HG02981 (cell line): ENCODE data around the gene AKT2.

ENCODE experiments used
- ATAC-seq: cut with Tn5 transposase; IDR thresholded peaks from one replicate; pipeline ENCODE4 v1.9.1; 2021; ENCODE audit warnings: mild to moderate bottlenecking, moderate library complexity; ENCODE audit not compliant: unreplicated experiment

The AKT2 gene

GRCh38 chr19:40238775-40239174, 46.4 kb downstream of the AKT2 start:
- ATAC-seq = no peak

GRCh38 chr19:40237791-40238190, 47.4 kb downstream of the AKT2 start:
- ATAC-seq = no peak

GRCh38 chr19:40236366-40236765, 48.8 kb downstream of the AKT2 start:
- no peak for ATAC-seq

- no peak for ATAC-seq
Observed at GRCh38 chr19:40236026-40236355, 49.2 kb downstream of the AKT2 start.

- no peak for ATAC-seq
Observed at GRCh38 chr19:40235238-40236025, 49.7 kb downstream of the AKT2 start.

- no peak for ATAC-seq
Observed at GRCh38 chr19:40234429-40235237, 50.5 kb downstream of the AKT2 start.

- no peak for ATAC-seq
Observed at GRCh38 chr19:40233811-40234389, 51.2 kb downstream of the AKT2 start.

- no peak for ATAC-seq
Observed at GRCh38 chr19:40232949-40233810, 52.0 kb downstream of the AKT2 start.

GRCh38 chr19:40232479-40232878, 52.7 kb downstream of the AKT2 start:
- no peak for ATAC-seq

GRCh38 chr19:40231544-40232424, 53.4 kb downstream of the AKT2 start:
- no peak for ATAC-seq

- ATAC-seq = no peak
Observed at GRCh38 chr19:40231057-40231456, 54.1 kb downstream of the AKT2 start.

- no peak for ATAC-seq
Observed at GRCh38 chr19:40229926-40230417, 55.2 kb downstream of the AKT2 start.

- ATAC-seq = no peak
Observed at GRCh38 chr19:40229484-40229883, 55.7 kb downstream of the AKT2 start.

- ATAC-seq = no peak
Observed at GRCh38 chr19:40228863-40229262, 56.3 kb downstream of the AKT2 start.

GRCh38 chr19:40228346-40228745, 56.8 kb downstream of the AKT2 start:
- ATAC-seq = no peak

GRCh38 chr19:40225440-40226305, 59.5 kb downstream of the AKT2 start:
- ATAC-seq = no peak

- no peak for ATAC-seq
Observed at GRCh38 chr19:40224342-40225150, 60.6 kb downstream of the AKT2 start.
